Mesothelial cell of epicardium (in vitro differentiated cells): ENCODE data around the gene SH3BGRL3. TPM values are rescaled to one million over a fixed set of nuclear protein-coding genes. Genes with fewer than 3 reads are reported as not detected.
"Not testable (repeated sequence)": the region's sequence is repeated elsewhere in the genome, so short reads cannot be mapped to it uniquely, and the experiment has no call there.

ENCODE experiments used
- DNase-seq, 2 experiments: peaks; one replicate each; pipeline ENCODE4 v3.0.0; 2021; ENCODE audit warnings: low spot score in 2 of 2; ENCODE audit not compliant: unreplicated experiment in 2 of 2
- H3K27ac Mint-ChIP-seq: 2 replicates; pipeline ENCODE4 v1.8.0; 2021; ENCODE audit warnings: mixed read lengths
- H3K27me3 Mint-ChIP-seq: 2 replicates; pipeline ENCODE4 v1.8.0; 2021; ENCODE audit warnings: low read depth, mixed read lengths
- H3K36me3 Mint-ChIP-seq: 2 replicates; pipeline ENCODE4 v1.8.0; 2021; ENCODE audit warnings: mixed read lengths
- H3K4me1 Mint-ChIP-seq: 2 replicates; pipeline ENCODE4 v1.8.0; 2021; ENCODE audit warnings: mixed read lengths
- H3K4me3 Mint-ChIP-seq: 2 replicates; pipeline ENCODE4 v1.8.0; 2021; ENCODE audit warnings: mild to moderate bottlenecking, moderate library complexity, mixed read lengths
- H3K9me3 Mint-ChIP-seq: 2 replicates; pipeline ENCODE4 v1.8.0; 2021; ENCODE audit warnings: mixed read lengths
- CTCF ChIP-seq: fragments of 200-600 bp; sonication (generic); IDR thresholded peaks from one replicate; pipeline ENCODE4 v1.5.0; 2021; ENCODE audit warnings: antibody characterized with exemption; ENCODE audit not compliant: unreplicated experiment
- total RNA-seq: library from RNA; stranded (reverse); gene quantifications from 3 replicates; pipeline ENCODE4 v1.2.1, GENCODE V29; 2021

Gene SH3BGRL3
- total RNA-seq, 1 donor from 2014 or later, result 35.6 TPM

- H3K4me3 Mint-ChIP-seq, result no peak overlapping the region
- H3K9me3 Mint-ChIP-seq, result no peaks in the 10 kb centered on the region
- TF ChIP-seq CTCF, result no peak
- no peaks in the 10 kb centered on the region for H3K4me1 Mint-ChIP-seq
- H3K36me3 Mint-ChIP-seq, result peaks cover 2% of the 10 kb centered on the region
- no peak overlapping the region for H3K27ac Mint-ChIP-seq
- no peak for DNase-seq
- H3K27me3 Mint-ChIP-seq, result no peaks in the 10 kb centered on the region
Measured at GRCh38 chr1:26290882-26291261, 11.0 kb downstream of the SH3BGRL3 start.

DNA sequence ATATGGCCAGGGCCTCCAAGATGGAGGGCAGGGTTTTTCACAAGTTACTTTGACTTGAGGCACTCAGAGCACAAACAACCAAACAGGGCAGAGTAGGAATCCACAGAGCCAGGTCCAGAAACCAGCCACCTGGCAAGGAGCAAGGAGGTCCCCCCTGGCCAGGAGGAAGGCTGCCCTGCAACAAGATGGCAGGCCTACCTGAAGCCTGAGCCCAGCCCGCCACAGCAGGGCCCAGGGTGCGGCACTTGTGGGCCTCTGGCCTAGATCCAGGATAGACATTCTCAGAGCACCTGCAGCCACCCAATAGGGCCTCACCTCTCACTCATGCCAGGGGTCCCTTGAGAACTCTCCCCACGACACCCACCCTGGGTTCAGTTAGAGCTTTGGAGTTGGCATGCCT, 11.5 kb downstream of the SH3BGRL3 start:
- Mint-ChIP-seq H3K4me1 (no peaks in the 10 kb centered on the region), H3K4me3 (no peak overlapping the region), H3K27me3 (no peaks in the 10 kb centered on the region), H3K9me3 (no peaks in the 10 kb centered on the region), H3K36me3 (peaks cover 2% of the 10 kb centered on the region), H3K27ac (no peak overlapping the region)
- no peak for DNase-seq
- TF ChIP-seq CTCF, result no peak

DNA sequence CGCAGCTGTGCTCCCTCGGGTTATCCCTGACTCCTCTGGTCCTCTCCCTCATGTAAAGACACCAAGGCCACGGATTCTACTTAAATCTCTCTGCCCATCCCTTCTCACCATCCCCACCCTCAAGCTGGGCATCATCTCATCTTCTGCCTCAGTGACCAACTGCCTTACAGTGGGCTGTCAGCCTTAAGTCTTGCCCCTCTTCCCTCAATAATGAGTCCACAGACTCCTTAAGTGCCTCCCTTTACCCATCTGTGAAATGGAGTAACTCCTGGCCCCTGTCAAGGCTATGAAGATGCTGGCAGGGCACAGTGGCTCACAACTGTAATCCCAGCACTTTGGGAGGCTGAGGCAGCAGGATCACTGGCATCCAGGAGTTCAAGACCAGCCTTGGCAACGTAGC, 12.1 kb downstream of the SH3BGRL3 start:
- no peak for DNase-seq
- H3K4me3 Mint-ChIP-seq, result no peak overlapping the region
- H3K4me1 Mint-ChIP-seq, result no peaks in the 10 kb centered on the region
- no peak for TF ChIP-seq CTCF
- no peaks in the 10 kb centered on the region for H3K27me3 Mint-ChIP-seq
- H3K27ac Mint-ChIP-seq, result no peak overlapping the region
- H3K36me3 Mint-ChIP-seq, result peaks cover 2% of the 10 kb centered on the region
- no peaks in the 10 kb centered on the region for H3K9me3 Mint-ChIP-seq

DNA sequence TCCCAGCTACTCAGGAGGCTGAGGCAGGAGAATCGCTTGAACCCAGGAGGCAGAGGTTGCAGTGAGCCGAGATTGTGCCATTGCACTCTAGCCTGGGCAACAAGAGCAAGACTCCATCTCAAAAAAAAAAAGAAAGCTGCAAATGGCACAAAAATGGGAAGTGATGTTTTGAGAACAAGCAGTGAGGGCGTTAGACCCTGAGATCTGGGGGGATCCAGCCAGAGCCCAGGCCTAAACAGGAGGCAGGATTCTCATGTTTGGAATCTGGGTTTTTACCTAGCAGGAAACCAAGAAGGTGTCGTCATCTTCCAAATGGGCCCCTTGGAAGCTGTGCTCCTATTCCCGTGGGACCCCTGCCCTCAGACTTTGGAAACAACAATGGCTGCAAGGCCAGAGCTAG, 12.8 kb downstream of the SH3BGRL3 start:
- not testable (repeated sequence) for H3K4me1 Mint-ChIP-seq, H3K36me3 Mint-ChIP-seq, H3K27me3 Mint-ChIP-seq, DNase-seq, H3K4me3 Mint-ChIP-seq, H3K9me3 Mint-ChIP-seq, H3K27ac Mint-ChIP-seq

GRCh38 chr1:26293911-26294463, 14.1 kb downstream of the SH3BGRL3 start:
- Mint-ChIP-seq H3K4me1 (peaks cover 3% of the 10 kb centered on the region), H3K27me3 (no peaks in the 10 kb centered on the region), H3K27ac (no peak overlapping the region), H3K9me3 (no peaks in the 10 kb centered on the region), H3K36me3 (peaks cover 2% of the 10 kb centered on the region), H3K4me3 (no peak overlapping the region)
- no peak for TF ChIP-seq CTCF
- DNase-seq, result no peak

- no peak for DNase-seq
- Mint-ChIP-seq H3K9me3 (no peaks in the 10 kb centered on the region), H3K27ac (no peak overlapping the region), H3K36me3 (peaks cover 2% of the 10 kb centered on the region), H3K4me1 (peaks cover 3% of the 10 kb centered on the region), H3K27me3 (no peaks in the 10 kb centered on the region), H3K4me3 (no peak overlapping the region)
- no peak for TF ChIP-seq CTCF
Measured at GRCh38 chr1:26295194-26296138, 15.6 kb downstream of the SH3BGRL3 start.
